CD4-positive, alpha-beta T cell (primary cell): Measurements from ENCODE around the gene ATAD3C. TPM values are rescaled to one million over a fixed set of nuclear protein-coding genes. Genes with fewer than 3 reads are reported as not detected.

Source experiments
- ATAC-seq: fragments of 200-7000 bp; cut with Tn5 transposase; one replicate; pipeline ENCODE4 v1.10.0; 2022; ENCODE audit warnings: mild to moderate bottlenecking; ENCODE audit not compliant: poor library complexity
- CTCF ChIA-PET: fragments of 350-600 bp; sonication (Branson Sonifier 250); formaldehyde crosslinking; loops from one replicate; lab custom pipeline; 2021; ENCODE audit warnings: antibody characterized with exemption, inconsistent platforms; lab: Charles Lee
- POLR2A ChIA-PET: fragments of 350-600 bp; sonication (Branson Sonifier 250); formaldehyde crosslinking; loops from one replicate; lab custom pipeline; 2021; ENCODE audit warnings: antibody characterized with exemption, inconsistent platforms; lab: Charles Lee
- DNase-seq, 14 experiments: peaks; one replicate each; pipeline ENCODE4 v3.0.0-alpha.2; 2013 to 2020; ENCODE audit warnings: mixed read lengths in 2 of 14
- H3K27ac ChIP-seq, 2 donors: one replicate each; pipeline versions ENCODE4 v1.5.1 to v1.7.0; 2013; ENCODE audit warnings: low read length in 2 of 2, low read depth in 1 of 2, mild to moderate bottlenecking in 1 of 2
- H3K27me3 ChIP-seq, 2 experiments: 1 replicate in 1 of 2; 2 replicates in 1 of 2; pipeline versions ENCODE4 v1.6.1 to v1.7.0; 2013; ENCODE audit warnings: low read length in 2 of 2, control low read depth in 1 of 2, mild to moderate bottlenecking in 1 of 2, moderate library complexity in 1 of 2; ENCODE audit not compliant: insufficient read depth in 2 of 2, control insufficient read depth in 1 of 2
- H3K36me3 ChIP-seq: one replicate; pipeline ENCODE4 v1.6.1; 2013; ENCODE audit warnings: low read length, control low read depth; ENCODE audit not compliant: insufficient read depth
- H3K4me1 ChIP-seq: one replicate; pipeline ENCODE4 v1.6.1; 2013; ENCODE audit warnings: low read length, control low read depth; ENCODE audit not compliant: insufficient read depth
- H3K4me3 ChIP-seq: one replicate; pipeline ENCODE4 v1.5.1; 2013; ENCODE audit warnings: mild to moderate bottlenecking, low read length, moderate library complexity
- H3K9me3 ChIP-seq, 2 experiments: 1 replicate in 1 of 2; 2 replicates in 1 of 2; pipeline versions ENCODE4 v1.6.1 to v1.7.0; 2013; ENCODE audit warnings: low read length in 2 of 2, mild to moderate bottlenecking in 2 of 2, control low read depth in 1 of 2, moderate library complexity in 1 of 2; ENCODE audit not compliant: control insufficient read depth in 1 of 2, insufficient read depth in 1 of 2
- H3K27ac Mint-ChIP-seq: one replicate; pipeline ENCODE4 v1.8.0; 2020; ENCODE audit warnings: mixed read lengths
- H3K27me3 Mint-ChIP-seq: one replicate; pipeline ENCODE4 v1.8.0; 2021; ENCODE audit warnings: mixed read lengths
- H3K36me3 Mint-ChIP-seq: one replicate; pipeline ENCODE4 v1.8.0; 2021; ENCODE audit warnings: low read depth, mixed read lengths
- H3K4me1 Mint-ChIP-seq: one replicate; pipeline ENCODE4 v1.8.0; 2021; ENCODE audit warnings: low read depth, mixed read lengths
- H3K4me3 Mint-ChIP-seq: one replicate; pipeline ENCODE4 v1.8.0; 2020; ENCODE audit warnings: mild to moderate bottlenecking, mixed read lengths
- H3K9me3 Mint-ChIP-seq: one replicate; pipeline ENCODE4 v1.8.0; 2020; ENCODE audit warnings: mixed read lengths
- CTCF ChIP-seq: fragments of 200-600 bp; IDR thresholded peaks from one replicate; pipeline ENCODE4 v1.8.0; 2022; ENCODE audit warnings: antibody characterized with exemption, mild to moderate bottlenecking
- intact Hi-C, 2 experiments: fragments of 100-400 bp; cut with DNase I in 1 of 2; cut with micrococcal nuclease in 1 of 2; formaldehyde crosslinking; loops; one replicate each; pipeline versions ENCODE4 v1.15.1 to v1.9.0; 2023 to 2025; cut with DNase I, micrococcal nuclease
- total RNA-seq, 174 experiments: library from RNA in 2 of 174; stranded (reverse) in 2 of 174; gene quantifications; one replicate each; pipeline ENCODE4 v1.2.3 and lab custom pipeline; 2021 to 2026

ATAD3C gene
- total RNA-seq, 2 experiments from 2014 or later, result 0.28 to 0.74 TPM

- no peaks in the 10 kb centered on the region for H3K4me1 Mint-ChIP-seq
- no peaks in the 10 kb centered on the region for H3K9me3 Mint-ChIP-seq
- TF ChIP-seq CTCF, result no peak
- Histone ChIP-seq H3K4me1 (peaks cover 2% of the 10 kb centered on the region), H3K27ac (no peak overlapping the region), H3K4me3 (no peak overlapping the region), H3K36me3 (no peaks in the 10 kb centered on the region), H3K9me3 (peaks cover 0 to 4% of the 10 kb centered on the region in 2 experiments), H3K27me3 (peaks cover 32 to 35% of the 10 kb centered on the region in 2 experiments)
- H3K27ac Mint-ChIP-seq, result no peak overlapping the region
- ATAC-seq, result no peak
- no peaks in the 10 kb centered on the region for H3K36me3 Mint-ChIP-seq
- intact Hi-C loops, result no loop called here
- no peak overlapping the region for H3K4me3 Mint-ChIP-seq
- CTCF ChIA-PET, result no interaction called here
- H3K27me3 Mint-ChIP-seq, result peaks cover 50% of the 10 kb centered on the region
- POLR2A ChIA-PET, result no interaction called here
- peak in 1 of 14 experiments; percentile 23 for DNase-seq
These were observed 23.6 kb upstream of the ATAD3C start for GRCh38 chr1:1425753-1426495.

- ATAC-seq (peak; percentile 39), DNase-seq (peak in 1 of 14 experiments; percentile 25)
- no peaks in the 10 kb centered on the region for H3K36me3 ChIP-seq
- Mint-ChIP-seq H3K27me3 (peaks cover 50% of the 10 kb centered on the region), H3K4me1 (no peaks in the 10 kb centered on the region), H3K36me3 (no peaks in the 10 kb centered on the region), H3K4me3 (no peak overlapping the region), H3K27ac (no peak overlapping the region), H3K9me3 (no peaks in the 10 kb centered on the region)
- ChIA-PET CTCF (no interaction called here), POLR2A (no interaction called here)
- no peaks in the 10 kb centered on the region for H3K4me1 ChIP-seq
- intact Hi-C loops, result no loop called here
- no peak overlapping the region for H3K27ac ChIP-seq
- no peak overlapping the region for H3K4me3 ChIP-seq
- H3K27me3 ChIP-seq, result peaks cover 29 to 33% of the 10 kb centered on the region in 2 experiments
- no peak for TF ChIP-seq CTCF
- no peaks in the 10 kb centered on the region for H3K9me3 ChIP-seq
These were observed 22.9 kb upstream of the ATAD3C start for GRCh38 chr1:1426496-1427105.

- Histone ChIP-seq H3K27ac (no peak overlapping the region), H3K9me3 (no peaks in the 10 kb centered on the region), H3K36me3 (no peaks in the 10 kb centered on the region), H3K4me1 (no peaks in the 10 kb centered on the region), H3K4me3 (no peak overlapping the region), H3K27me3 (peaks cover 31 to 33% of the 10 kb centered on the region in 2 experiments)
- intact Hi-C loops, result no loop called here
- DNase-seq, result peak in 2 of 14 experiments; percentile 32 to 64
- ChIA-PET CTCF (no interaction called here), POLR2A (no interaction called here)
- ATAC-seq, result peak; percentile 39
- Mint-ChIP-seq H3K27ac (no peak overlapping the region), H3K4me3 (no peak overlapping the region), H3K9me3 (no peaks in the 10 kb centered on the region), H3K36me3 (no peaks in the 10 kb centered on the region), H3K4me1 (no peaks in the 10 kb centered on the region), H3K27me3 (peaks cover 47% of the 10 kb centered on the region)
- TF ChIP-seq CTCF, result no peak
These were observed 22.2 kb upstream of the ATAD3C start for GRCh38 chr1:1427106-1427819.
